ENCODE measurements around the gene SNCAIP. TPM values are rescaled to one million over a fixed set of nuclear protein-coding genes. Genes with fewer than 3 reads are reported as not detected.

Gene SNCAIP
- total and polyA plus RNA-seq, 12 donors = 0.54 to 2.5 (median 1.4) TPM

- H3K27me3 ChIP-seq = no peaks in the 10 kb centered on the region
- no peak for TF ChIP-seq CTCF (IDR thresholded peaks at IDR 0.05)
- H3K4me1 ChIP-seq = no peaks in the 10 kb centered on the region
- ATAC-seq (no peak), DNase-seq (no peak)
- WGBS, 2 donors = 80 to 91% methylated on average over 1 of the region's 1 CpG
- no peaks in the 10 kb centered on the region for H3K36me3 ChIP-seq
- intact Hi-C loops (cut with DNase I) = loop anchor here in 1 of 10 donors (10.0 kb wide), 1 partner anchor 120 kb away; no protein-coding TSS in a partner anchor
- H3K9me3 ChIP-seq = no peaks in the 10 kb centered on the region
- no peak overlapping the region for H3K27ac ChIP-seq
- no peak overlapping the region for H3K4me3 ChIP-seq
Observed at GRCh38 chr5:122404653-122405362, 92.8 kb downstream of the SNCAIP start.

- H3K27me3 ChIP-seq = no peaks in the 10 kb centered on the region
- H3K9me3 ChIP-seq = no peaks in the 10 kb centered on the region
- intact Hi-C loops (cut with DNase I) = loop anchor here in 1 of 10 donors (10.0 kb wide), 1 partner anchor 121 kb away; no protein-coding TSS in a partner anchor
- TF ChIP-seq CTCF (IDR thresholded peaks at IDR 0.05) = no peak
- ATAC-seq (no peak), DNase-seq (no peak)
- H3K36me3 ChIP-seq = no peaks in the 10 kb centered on the region
- no peak overlapping the region for H3K4me3 ChIP-seq
- no peaks in the 10 kb centered on the region for H3K4me1 ChIP-seq
- H3K27ac ChIP-seq = no peak overlapping the region
- 93 to 97% methylated on average over 3 of the region's 3 CpGs for WGBS, 2 donors
Observed at GRCh38 chr5:122405751-122406150, 93.7 kb downstream of the SNCAIP start.

- ATAC-seq (no peak), DNase-seq (no peak)
- WGBS, 2 donors = 94 to 99% methylated on average over 5 of the region's 5 CpGs
- no peak for TF ChIP-seq CTCF (IDR thresholded peaks at IDR 0.05)
- H3K4me3 ChIP-seq = no peak overlapping the region
- intact Hi-C loops (cut with DNase I) = loop anchor here in 1 of 10 donors (10.0 kb wide), 1 partner anchor 121 kb away; no protein-coding TSS in a partner anchor
- H3K9me3 ChIP-seq = no peaks in the 10 kb centered on the region
- H3K27ac ChIP-seq = no peak overlapping the region
- no peaks in the 10 kb centered on the region for H3K4me1 ChIP-seq
- H3K27me3 ChIP-seq = no peaks in the 10 kb centered on the region
- no peaks in the 10 kb centered on the region for H3K36me3 ChIP-seq
Observed at GRCh38 chr5:122406181-122406580, 94.1 kb downstream of the SNCAIP start.

DNA sequence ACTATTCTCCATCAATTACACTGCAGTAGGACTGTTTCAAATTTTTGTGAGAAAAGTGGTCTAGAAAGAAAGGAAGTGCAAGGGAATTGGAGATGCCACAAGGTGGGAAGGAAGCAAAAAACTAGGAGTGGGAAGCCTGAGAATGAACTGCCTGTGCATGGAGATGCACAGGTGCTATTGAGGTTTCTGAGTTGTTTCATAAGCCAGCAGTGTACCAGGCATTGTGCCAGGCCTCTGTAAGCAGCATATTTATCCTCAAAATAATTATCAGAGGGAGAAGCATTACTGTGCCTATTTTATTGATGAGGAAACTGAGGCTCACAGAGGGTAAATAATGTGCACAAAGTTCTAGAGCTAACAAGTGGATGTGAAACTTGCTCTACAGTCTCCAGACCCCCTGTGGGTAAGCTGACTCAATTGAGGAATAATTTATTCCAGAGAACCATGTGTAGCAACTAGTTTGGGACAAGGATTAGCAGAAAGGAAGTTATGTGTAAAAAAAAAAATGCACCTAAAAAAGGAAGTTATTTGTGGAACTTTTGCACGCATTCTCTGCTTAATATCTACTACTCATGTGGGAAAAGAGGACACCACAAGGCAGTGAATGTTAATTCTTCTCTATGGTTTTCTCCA is 96.7 kb downstream of the SNCAIP start:
- Histone ChIP-seq H3K36me3 (no peaks in the 10 kb centered on the region), H3K4me3 (no peak overlapping the region), H3K9me3 (no peaks in the 10 kb centered on the region), H3K27ac (no peak overlapping the region), H3K27me3 (no peaks in the 10 kb centered on the region), H3K4me1 (no peaks in the 10 kb centered on the region)
- ATAC-seq = no peak
- intact Hi-C loops (cut with DNase I) = loop anchor here in 1 of 10 donors (10.0 kb wide), 1 partner anchor 124 kb away; no protein-coding TSS in a partner anchor
- no peak for DNase-seq
- WGBS, 2 donors = 60 to 72% methylated on average over 1 of the region's 1 CpG
- TF ChIP-seq CTCF (IDR thresholded peaks at IDR 0.05) = no peak
